Karpas-422 (cell line): Measurements from ENCODE around the gene SCML1. TPM values are rescaled to one million over a fixed set of nuclear protein-coding genes. Genes with fewer than 3 reads are reported as not detected.
A peak's percentile ranks its signal among the peaks of the same experiment; 100 is the strongest.

Source experiments
- DNase-seq: peaks from one replicate; pipeline ENCODE4 v3.0.0-alpha.2; 2015
- H2AFZ ChIP-seq: fragments of 200-600 bp; sonication (generic); 2 replicates; pipeline ENCODE4 v1.6.1; 2014; ENCODE audit warnings: antibody characterized with exemption, low read length, mixed read lengths
- H3K27ac ChIP-seq: fragments of 200-600 bp; sonication (generic); 2 replicates; pipeline ENCODE4 v1.5.1; 2014; ENCODE audit warnings: mild to moderate bottlenecking, low read length, moderate library complexity
- H3K27me3 ChIP-seq: fragments of 200-600 bp; sonication (generic); 2 replicates; pipeline ENCODE4 v1.6.1; 2014; ENCODE audit warnings: low read length, mixed read lengths
- H3K36me3 ChIP-seq: fragments of 200-600 bp; sonication (generic); 2 replicates; pipeline ENCODE4 v1.6.1; 2014; ENCODE audit warnings: low read length, mixed read lengths; ENCODE audit not compliant: insufficient read depth
- H3K4me1 ChIP-seq: fragments of 200-600 bp; sonication (generic); 2 replicates; pipeline ENCODE4 v1.6.1; 2014; ENCODE audit warnings: mild to moderate bottlenecking, low read length, mixed read lengths
- H3K4me2 ChIP-seq: fragments of 200-600 bp; sonication (generic); 2 replicates; pipeline ENCODE4 v1.6.1; 2014; ENCODE audit warnings: low read length, low read depth, mild to moderate bottlenecking; ENCODE audit not compliant: poor library complexity, severe bottlenecking
- H3K4me3 ChIP-seq: fragments of 200-600 bp; sonication (generic); 2 replicates; pipeline ENCODE4 v1.5.1; 2014; ENCODE audit warnings: mild to moderate bottlenecking, antibody characterized with exemption, low read length, mixed read lengths
- H3K79me2 ChIP-seq: fragments of 200-600 bp; sonication (generic); 2 replicates; pipeline ENCODE4 v1.6.1; 2014; ENCODE audit warnings: mild to moderate bottlenecking, low read length, mixed read lengths
- H3K9ac ChIP-seq: fragments of 200-600 bp; sonication (generic); 2 replicates; pipeline ENCODE4 v1.6.0; 2014; ENCODE audit warnings: low read length
- H3K9me2 ChIP-seq: fragments of 200-600 bp; sonication (generic), shearing (Covaris generic); replicated peaks from 2 replicates; pipeline ENCODE4 v1.6.0; 2014; ENCODE audit warnings: mild to moderate bottlenecking, low read length, moderate library complexity; ENCODE audit not compliant: insufficient read depth
- H3K9me3 ChIP-seq: fragments of 300-700, 200-600 bp; sonication (generic); 2 replicates; pipeline ENCODE4 v1.6.1; 2014; ENCODE audit warnings: low read length, mixed read lengths
- H4K20me1 ChIP-seq: fragments of 200-600 bp; sonication (generic); 2 replicates; pipeline ENCODE4 v1.6.1; 2014; ENCODE audit warnings: mild to moderate bottlenecking, antibody characterized with exemption, low read length, low read depth; ENCODE audit not compliant: insufficient read depth
- total RNA-seq: library from RNA; depleted of rRNA; stranded (reverse); fragments of >200 nt; shearing (Covaris generic); gene quantifications from 2 replicates; pipeline ENCODE4 v1.2.3, GENCODE V29; 2014; ENCODE audit warnings: low replicate concordance

The SCML1 gene
- total RNA-seq, 1 experiment from 2014 or later, result not detected

- peak; percentile 76 for DNase-seq
- Histone ChIP-seq H3K36me3 (no peaks in the 10 kb centered on the region), H3K27me3 (no peaks in the 10 kb centered on the region), H2AFZ (no peak overlapping the region), H3K9ac (no peak overlapping the region), H3K4me1 (no peaks in the 10 kb centered on the region), H3K9me3 (no peaks in the 10 kb centered on the region), H4K20me1 (no peaks in the 10 kb centered on the region), H3K79me2 (no peaks in the 10 kb centered on the region), H3K4me3 (no peak overlapping the region), H3K27ac (no peak overlapping the region), H3K4me2 (no peak overlapping the region), H3K9me2 (no peaks in the 10 kb centered on the region)
Measured at GRCh38 chrX:17788439-17788838, 51.1 kb downstream of the SCML1 start.

DNA sequence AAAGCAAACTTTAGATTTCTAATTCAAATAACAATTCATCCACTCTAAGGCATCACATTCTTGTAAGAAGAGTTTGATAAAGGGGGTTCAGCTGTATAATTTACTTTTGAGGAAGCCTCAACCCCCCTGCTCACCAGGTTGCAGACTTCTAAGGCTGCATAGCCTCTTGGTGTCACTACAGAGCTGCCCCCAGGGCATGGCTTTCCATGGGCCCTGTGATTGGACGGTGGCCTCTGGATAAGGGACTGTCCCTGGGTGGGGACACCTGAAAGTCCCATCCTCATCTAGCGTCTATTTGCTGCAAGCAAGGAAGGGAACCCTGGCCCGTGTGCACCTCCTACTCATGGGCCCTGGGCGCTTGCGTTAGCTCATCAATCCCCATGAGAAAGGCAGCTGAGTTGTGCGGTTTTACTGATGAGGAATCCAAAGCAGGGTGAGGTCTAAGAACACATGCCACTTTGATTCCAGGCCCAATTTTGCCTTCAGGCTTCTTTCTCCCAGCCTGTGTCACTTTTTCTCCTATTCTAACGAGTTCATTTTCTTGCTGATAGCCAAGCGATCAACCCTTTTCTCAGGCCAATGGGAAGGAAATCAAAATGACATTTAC lies 51.8 kb downstream of the SCML1 start:
- Histone ChIP-seq H3K79me2 (no peaks in the 10 kb centered on the region), H3K9ac (no peak overlapping the region), H3K36me3 (no peaks in the 10 kb centered on the region), H3K4me2 (no peak overlapping the region), H3K9me3 (no peaks in the 10 kb centered on the region), H3K9me2 (no peaks in the 10 kb centered on the region), H2AFZ (no peak overlapping the region), H3K27ac (no peak overlapping the region), H3K4me3 (no peak overlapping the region), H3K27me3 (no peaks in the 10 kb centered on the region), H3K4me1 (no peaks in the 10 kb centered on the region), H4K20me1 (no peaks in the 10 kb centered on the region)
- DNase-seq, result no peak

DNA sequence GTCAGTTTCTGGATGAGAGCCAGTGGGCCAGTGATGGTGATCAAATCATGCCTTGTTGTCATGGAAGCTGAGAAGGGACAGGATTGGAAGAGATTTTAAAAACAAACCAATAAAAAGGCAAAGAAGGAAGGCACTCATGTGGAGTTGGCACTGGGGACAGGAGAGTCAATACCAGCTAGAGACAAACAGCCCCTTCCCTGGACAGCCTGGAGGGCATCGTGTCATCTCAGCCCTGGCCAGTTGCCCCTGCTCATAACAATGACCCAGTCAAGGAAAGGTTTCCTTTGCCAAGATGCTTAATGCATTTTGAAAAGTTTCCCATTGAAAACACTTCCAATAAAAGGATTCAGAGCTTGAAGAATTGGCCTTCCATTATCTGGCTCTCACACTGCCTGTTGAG lies 55.5 kb downstream of the SCML1 start:
- no peaks in the 10 kb centered on the region for H3K9me3 ChIP-seq
- no peak overlapping the region for H2AFZ ChIP-seq
- H3K4me1 ChIP-seq, result no peaks in the 10 kb centered on the region
- no peaks in the 10 kb centered on the region for H3K9me2 ChIP-seq
- no peaks in the 10 kb centered on the region for H3K27me3 ChIP-seq
- H3K4me3 ChIP-seq, result no peak overlapping the region
- DNase-seq, result no peak
- no peak overlapping the region for H3K9ac ChIP-seq
- no peak overlapping the region for H3K27ac ChIP-seq
- no peaks in the 10 kb centered on the region for H3K36me3 ChIP-seq
- H3K4me2 ChIP-seq, result no peak overlapping the region
- H4K20me1 ChIP-seq, result no peaks in the 10 kb centered on the region
- no peaks in the 10 kb centered on the region for H3K79me2 ChIP-seq

DNA sequence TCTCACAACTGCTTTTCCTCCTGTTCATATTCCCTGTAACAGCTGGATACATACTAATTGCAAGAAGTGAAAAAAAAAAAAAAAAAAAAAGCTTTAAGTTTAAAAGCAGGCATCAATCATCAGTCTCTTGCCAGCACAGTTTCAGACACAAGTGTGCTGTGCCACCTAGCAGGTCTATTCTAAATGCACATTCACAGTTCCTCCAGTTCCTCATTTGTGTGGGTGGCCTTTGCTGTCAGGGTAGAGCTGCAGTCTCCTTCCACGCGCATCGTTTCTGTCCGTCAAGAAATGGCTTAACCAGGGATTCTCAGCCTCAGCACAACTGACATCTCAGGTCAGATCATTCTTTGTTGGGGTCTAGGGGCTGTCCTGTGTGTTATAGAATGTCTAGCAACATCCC lies 61.6 kb downstream of the SCML1 start:
- no peaks in the 10 kb centered on the region for H3K79me2 ChIP-seq
- no peaks in the 10 kb centered on the region for H3K9me2 ChIP-seq
- DNase-seq, result no peak
- no peak overlapping the region for H3K4me2 ChIP-seq
- H3K36me3 ChIP-seq, result no peaks in the 10 kb centered on the region
- H3K9ac ChIP-seq, result no peak overlapping the region
- no peak overlapping the region for H2AFZ ChIP-seq
- H3K27ac ChIP-seq, result no peak overlapping the region
- no peaks in the 10 kb centered on the region for H3K9me3 ChIP-seq
- H3K4me1 ChIP-seq, result no peaks in the 10 kb centered on the region
- no peak overlapping the region for H3K4me3 ChIP-seq
- H4K20me1 ChIP-seq, result no peaks in the 10 kb centered on the region
- H3K27me3 ChIP-seq, result no peaks in the 10 kb centered on the region

DNA sequence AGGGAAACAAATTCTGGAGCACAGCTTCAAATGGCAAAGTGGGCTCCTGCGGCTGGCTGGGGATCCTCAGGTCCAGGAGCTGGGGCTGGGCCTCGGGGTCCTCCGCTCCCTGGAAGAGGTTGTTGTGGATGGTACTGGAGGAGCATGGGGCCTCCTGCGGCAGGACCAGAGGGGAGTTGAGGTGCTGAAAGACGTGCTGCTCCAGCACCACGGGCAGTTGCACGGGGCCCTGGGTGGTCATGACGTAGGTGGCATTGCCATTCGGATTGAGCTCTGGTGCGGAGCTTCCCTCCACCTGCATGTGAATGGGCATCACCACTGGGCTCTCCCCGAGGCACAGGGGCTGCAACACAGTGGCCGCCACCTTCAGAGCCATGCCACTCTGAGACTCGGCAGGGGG lies 64.1 kb downstream of the SCML1 start:
- Histone ChIP-seq H3K27ac (no peak overlapping the region), H3K4me2 (no peak overlapping the region), H2AFZ (no peak overlapping the region), H3K79me2 (no peaks in the 10 kb centered on the region), H3K9ac (no peak overlapping the region), H3K9me2 (no peaks in the 10 kb centered on the region), H3K27me3 (no peaks in the 10 kb centered on the region), H3K4me3 (no peak overlapping the region), H3K4me1 (no peaks in the 10 kb centered on the region), H3K9me3 (no peaks in the 10 kb centered on the region), H4K20me1 (no peaks in the 10 kb centered on the region), H3K36me3 (no peaks in the 10 kb centered on the region)
- DNase-seq, result no peak

DNA sequence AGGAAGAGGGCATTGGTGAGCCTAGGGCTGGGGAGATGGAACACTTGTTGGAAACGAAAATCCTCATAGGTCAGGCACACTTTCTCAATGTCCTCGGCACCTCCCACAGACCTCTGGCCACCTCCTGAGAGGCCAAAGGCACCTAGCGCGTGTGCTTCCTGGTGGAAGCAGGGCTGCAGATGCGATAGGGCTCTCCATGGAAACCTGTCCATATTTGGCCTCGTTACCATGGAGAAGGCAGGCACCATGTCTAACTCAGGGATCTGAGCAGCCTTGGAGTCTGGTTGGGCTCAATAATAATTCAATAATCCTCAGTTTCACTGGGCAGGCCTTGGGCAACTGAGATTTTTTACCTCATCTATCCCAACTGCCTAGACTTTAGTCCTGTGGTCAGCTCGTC lies 65.5 kb downstream of the SCML1 start:
- Histone ChIP-seq H3K27me3 (no peaks in the 10 kb centered on the region), H3K9me2 (no peaks in the 10 kb centered on the region), H3K9ac (no peak overlapping the region), H3K36me3 (no peaks in the 10 kb centered on the region), H3K27ac (no peak overlapping the region), H3K79me2 (no peaks in the 10 kb centered on the region), H2AFZ (no peak overlapping the region), H3K9me3 (no peaks in the 10 kb centered on the region), H3K4me3 (no peak overlapping the region), H3K4me2 (no peak overlapping the region), H3K4me1 (no peaks in the 10 kb centered on the region), H4K20me1 (no peaks in the 10 kb centered on the region)
- DNase-seq, result no peak

- Histone ChIP-seq H3K4me2 (no peak overlapping the region), H3K9me3 (no peaks in the 10 kb centered on the region), H2AFZ (no peak overlapping the region), H3K79me2 (no peaks in the 10 kb centered on the region), H3K9ac (no peak overlapping the region), H3K27me3 (no peaks in the 10 kb centered on the region), H3K9me2 (no peaks in the 10 kb centered on the region), H3K4me3 (no peak overlapping the region), H3K36me3 (no peaks in the 10 kb centered on the region), H3K27ac (no peak overlapping the region), H3K4me1 (no peaks in the 10 kb centered on the region), H4K20me1 (no peaks in the 10 kb centered on the region)
- no peak for DNase-seq
Measured at GRCh38 chrX:17803449-17803848, 66.2 kb downstream of the SCML1 start.
